Heart right ventricle (tissue), 16 donors: ENCODE measurements around the gene PNO1. TPM values are rescaled to one million over a fixed set of nuclear protein-coding genes. Genes with fewer than 3 reads are reported as not detected.

Experiments used
- ATAC-seq, 8 donors: fragments of 200-7000 bp; cut with Tn5 transposase; one replicate each; pipeline ENCODE4 v1.9.1; 2020; ENCODE audit warnings: mild to moderate bottlenecking in 8 of 8, moderate library complexity in 8 of 8, moderate number of reproducible peaks in 1 of 8
- DNase-seq, 2 donors: peaks; one replicate each; pipeline ENCODE4 v3.0.0-alpha.2; 2020
- H3K27ac ChIP-seq, 10 donors: fragments of 200-600 bp; sonication (generic) in 2 of 10; one replicate each; pipeline versions ENCODE4 v1.5.0 to v1.8.0; 2020 to 2022; ENCODE audit warnings: mild to moderate bottlenecking in 3 of 10
- H3K27me3 ChIP-seq, 7 donors: fragments of 200-600 bp; one replicate each; pipeline ENCODE4 v1.8.0; 2021 to 2022; ENCODE audit warnings: mild to moderate bottlenecking in 2 of 7
- H3K36me3 ChIP-seq, 9 donors: fragments of 200-600 bp; sonication (generic) in 1 of 9; one replicate each; pipeline versions ENCODE4 v1.5.0 to v1.8.0; 2020 to 2022; ENCODE audit warnings: mild to moderate bottlenecking in 2 of 9
- H3K4me1 ChIP-seq, 9 donors: fragments of 200-600 bp; sonication (generic) in 1 of 9; one replicate each; pipeline versions ENCODE4 v1.5.0 to v1.8.0; 2020 to 2022; ENCODE audit warnings: mild to moderate bottlenecking in 4 of 9
- H3K4me3 ChIP-seq, 10 donors: fragments of 200-600 bp; sonication (generic) in 2 of 10; one replicate each; pipeline versions ENCODE4 v1.5.0 to v1.8.0; 2020 to 2022; ENCODE audit warnings: mild to moderate bottlenecking in 7 of 10, moderate library complexity in 2 of 10
- H3K9me3 ChIP-seq, 11 donors: fragments of 200-600 bp in 10 of 11; sonication (generic) in 2 of 11; one replicate each; pipeline versions ENCODE4 v1.5.0 to v1.8.0; 2013 to 2022; ENCODE audit warnings: mild to moderate bottlenecking in 2 of 11, control low read depth in 1 of 11, moderate library complexity in 1 of 11
- WGBS, 2 donors: extraction: QIAGEN DNeasy Blood & Tissue Kit; methylation state at CpG; one replicate each; pipeline ENCODE4 v1.1.7; 2013; ENCODE audit warnings: inconsistent platforms in 1 of 2; 5-methylcytosine and 5-hydroxymethylcytosine counted together
- intact Hi-C, 10 donors: fragments of 100-400 bp; cut with DNase I; formaldehyde crosslinking; loops; one replicate each; pipeline versions ENCODE4 v1.11.1 to v1.14.2; 2022
- polyA plus RNA-seq, 2 donors: library from polyadenylated mRNA; stranded (reverse); fragments of 200-250 nt; gene quantifications; one replicate each; pipeline ENCODE4 v1.2.3, GENCODE V29; 2013
- total RNA-seq, 10 donors: library from RNA; stranded (reverse); fragmentation: NEBNext Ultra II Directional in 3 of 10; extraction: Animal tissue kit (Norgen Biotek cat#: 25700) in 3 of 10; gene quantifications; one replicate each; pipeline versions ENCODE4 v1.2.1 to v1.2.4, GENCODE V29; 2021 to 2023
- TF ChIP-seq, protein P1 (sequence below), 9 donors: fragments of 200-600 bp; sonication (generic) in 2 of 9; IDR thresholded peaks; one replicate each; pipeline versions ENCODE4 v1.5.0 to v1.8.0; 2021 to 2022; ENCODE audit warnings: antibody characterized with exemption in 9 of 9, mild to moderate bottlenecking in 5 of 9, moderate library complexity in 1 of 9
- donor health status: Arrhythmogenic right ventricular cardiomyopathy.
- donor health status: ischemic (EF 13 %, LVEDD 7.1; RV severe dilation, severe dysfunction).
- donor health status: healthy with polysubstance abuse.
- donor health status: DM: no; HTN: yes; CAD: no.
- donor health status: DM: no; HTN: no; CAD: no.
- donor health status: ischemic (EF 25% LVEDD 6.9; RV normal size, moderate dysfunction).
- donor health status: ischemic (EF 25% LVEDD 5.7; RV mildly dilated, moderate dysfunction).
- donor health status: healthy.
- donor health status: DM: yes; HTN: yes; CAD: no.
- donor health status: Ischemic cardiomyopathy.
- donor health status: ischemic (EF 35%, LVEDD 5.7; RV mildly dilated, moderate dysfunction).
- donor health status: nonischemic (EF 11% LVEDD 7.7; RV severe dilation, severe dysfunction).
- donor health status: DM: yes; HTN: yes; CAD: no.
- donor health status: PGD.
- donor health status: ischemic (EF 29% LVEDD 5.4; RV normal size, mild dysfunction).
- donor health status: nonischemic (EF 23%, LVEDD 6.1; RV moderate dilation, normal function).

The PNO1 gene
- total and polyA plus RNA-seq, 12 donors, result 4.4 to 13.5 (median 8.6) TPM

DNA sequence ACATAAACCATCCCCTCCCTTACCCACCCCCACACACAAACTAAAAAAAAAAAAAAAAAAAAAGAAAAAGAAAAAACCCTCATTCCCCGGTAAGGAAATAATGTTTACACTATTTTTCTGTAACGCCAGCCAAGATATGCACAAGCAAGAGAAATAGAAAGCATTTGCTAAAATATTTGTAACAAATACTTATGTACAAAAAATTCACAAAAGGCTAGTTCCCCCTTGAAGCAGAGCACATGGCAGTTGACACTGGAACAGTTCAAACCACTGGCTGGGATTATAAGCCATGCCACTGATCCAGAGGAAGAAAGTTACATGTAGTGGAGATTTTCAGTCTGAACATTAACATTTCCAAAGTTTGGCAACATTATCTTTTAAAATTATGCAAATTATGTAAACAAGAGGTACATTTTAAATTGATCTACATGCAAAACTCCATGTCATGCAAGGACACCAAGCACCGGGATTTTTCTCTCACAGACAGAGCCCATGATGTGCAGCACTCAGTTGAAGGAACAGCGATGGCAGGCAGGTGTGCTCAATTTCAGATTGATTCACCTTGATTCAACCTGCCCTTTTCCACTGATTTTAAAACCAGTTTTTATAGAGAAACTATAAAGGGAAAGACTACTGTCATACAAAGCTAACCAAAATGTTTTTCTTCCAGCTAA is 21.4 kb downstream of the PNO1 start:
- Histone ChIP-seq H3K4me1 (no peaks in the 10 kb centered on the region), H3K27me3 (no peaks in the 10 kb centered on the region), H3K27ac (no peak overlapping the region), H3K4me3 (no peak overlapping the region), H3K36me3 (peaks cover 0 to 98% (median 18%) of the 10 kb centered on the region in 9 donors), H3K9me3 (no peaks in the 10 kb centered on the region)
- WGBS, 2 donors, result 85 to 86% methylated on average over 4 of the region's 4 CpGs
- ATAC-seq (no peak), DNase-seq (no peak)
- intact Hi-C loops, result no loop called here
- TF ChIP-seq, protein P1, sequence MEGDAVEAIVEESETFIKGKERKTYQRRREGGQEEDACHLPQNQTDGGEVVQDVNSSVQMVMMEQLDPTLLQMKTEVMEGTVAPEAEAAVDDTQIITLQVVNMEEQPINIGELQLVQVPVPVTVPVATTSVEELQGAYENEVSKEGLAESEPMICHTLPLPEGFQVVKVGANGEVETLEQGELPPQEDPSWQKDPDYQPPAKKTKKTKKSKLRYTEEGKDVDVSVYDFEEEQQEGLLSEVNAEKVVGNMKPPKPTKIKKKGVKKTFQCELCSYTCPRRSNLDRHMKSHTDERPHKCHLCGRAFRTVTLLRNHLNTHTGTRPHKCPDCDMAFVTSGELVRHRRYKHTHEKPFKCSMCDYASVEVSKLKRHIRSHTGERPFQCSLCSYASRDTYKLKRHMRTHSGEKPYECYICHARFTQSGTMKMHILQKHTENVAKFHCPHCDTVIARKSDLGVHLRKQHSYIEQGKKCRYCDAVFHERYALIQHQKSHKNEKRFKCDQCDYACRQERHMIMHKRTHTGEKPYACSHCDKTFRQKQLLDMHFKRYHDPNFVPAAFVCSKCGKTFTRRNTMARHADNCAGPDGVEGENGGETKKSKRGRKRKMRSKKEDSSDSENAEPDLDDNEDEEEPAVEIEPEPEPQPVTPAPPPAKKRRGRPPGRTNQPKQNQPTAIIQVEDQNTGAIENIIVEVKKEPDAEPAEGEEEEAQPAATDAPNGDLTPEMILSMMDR (IDR thresholded peaks at IDR 0.05), result no peak

DNA sequence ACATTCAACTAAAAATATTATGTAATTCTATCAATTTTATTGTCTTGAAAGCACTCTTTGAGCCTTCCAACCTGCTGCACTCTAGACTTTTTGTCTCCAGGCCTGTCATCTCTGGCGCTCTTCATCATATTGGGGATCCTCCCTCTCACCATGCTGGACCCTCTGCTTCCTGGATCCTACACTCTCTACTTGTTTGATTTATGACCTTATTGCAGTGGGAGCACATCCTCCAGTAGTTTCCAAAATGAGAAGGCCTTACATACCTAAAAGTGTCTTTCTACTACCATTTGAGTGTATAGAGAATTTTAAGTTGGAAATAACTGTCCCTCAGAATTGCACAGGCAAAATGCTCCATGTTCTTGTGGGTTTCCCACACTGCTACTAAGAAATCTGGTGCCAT is 25.2 kb downstream of the PNO1 start:
- ATAC-seq (no peak), DNase-seq (no peak)
- H3K4me3 ChIP-seq, result no peak overlapping the region
- TF ChIP-seq, protein P1 (IDR thresholded peaks at IDR 0.05), result no peak
- 91 to 100% methylated on average over 1 of the region's 1 CpG for WGBS, 2 donors
- no peaks in the 10 kb centered on the region for H3K27me3 ChIP-seq
- intact Hi-C loops, result no loop called here
- peaks cover 0 to 89% (median 9%) of the 10 kb centered on the region in 9 donors for H3K36me3 ChIP-seq
- no peaks in the 10 kb centered on the region for H3K9me3 ChIP-seq
- H3K4me1 ChIP-seq, result peaks cover 0 to 6% (median 0%) of the 10 kb centered on the region in 9 donors
- no peak overlapping the region for H3K27ac ChIP-seq

DNA sequence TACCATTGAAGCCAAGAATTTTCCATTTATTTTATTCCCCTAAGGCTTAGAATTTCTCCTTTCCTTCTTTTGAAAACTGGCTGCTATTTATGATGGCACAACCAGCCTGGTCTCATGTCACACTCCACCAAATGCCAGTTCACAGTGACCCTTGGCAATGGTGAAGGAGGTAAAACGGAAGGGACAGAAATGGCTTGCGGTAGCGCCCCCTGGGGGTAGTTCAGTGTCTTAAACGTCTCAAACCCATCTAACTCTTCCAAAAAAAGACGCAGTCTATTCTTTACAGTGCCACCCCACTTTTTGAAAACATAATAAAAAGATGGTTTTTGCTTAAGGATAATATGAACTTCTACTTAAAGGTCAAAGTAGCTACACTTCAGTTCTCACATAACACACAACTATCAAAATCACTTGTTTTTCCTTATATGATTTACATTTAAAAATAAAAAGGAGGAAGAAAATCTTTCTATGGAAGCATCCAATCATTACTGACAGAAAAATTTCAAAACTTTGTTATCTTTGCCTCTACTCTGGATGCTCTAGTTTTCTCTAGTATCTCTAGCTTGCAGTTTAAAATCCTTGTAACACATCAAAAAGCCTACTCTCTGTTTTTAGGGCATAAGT is 28.0 kb downstream of the PNO1 start:
- TF ChIP-seq, protein P1 (IDR thresholded peaks at IDR 0.05), result peak in 8 of 9 donors; percentile 26 to 76 (median 54)
- H3K27me3 ChIP-seq, result no peaks in the 10 kb centered on the region
- DNase-seq, result peak; percentile 22 to 30
- no peak overlapping the region for H3K27ac ChIP-seq
- peaks cover 0 to 63% (median 7%) of the 10 kb centered on the region in 9 donors for H3K36me3 ChIP-seq
- H3K4me1 ChIP-seq, result peaks cover 0 to 21% (median 6%) of the 10 kb centered on the region in 9 donors
- peak in 1 of 8 donors; percentile 41 for ATAC-seq
- no peak overlapping the region for H3K4me3 ChIP-seq
- intact Hi-C loops, result no loop called here
- 43 to 44% methylated on average over 5 of the region's 5 CpGs for WGBS, 2 donors
- no peaks in the 10 kb centered on the region for H3K9me3 ChIP-seq

DNA sequence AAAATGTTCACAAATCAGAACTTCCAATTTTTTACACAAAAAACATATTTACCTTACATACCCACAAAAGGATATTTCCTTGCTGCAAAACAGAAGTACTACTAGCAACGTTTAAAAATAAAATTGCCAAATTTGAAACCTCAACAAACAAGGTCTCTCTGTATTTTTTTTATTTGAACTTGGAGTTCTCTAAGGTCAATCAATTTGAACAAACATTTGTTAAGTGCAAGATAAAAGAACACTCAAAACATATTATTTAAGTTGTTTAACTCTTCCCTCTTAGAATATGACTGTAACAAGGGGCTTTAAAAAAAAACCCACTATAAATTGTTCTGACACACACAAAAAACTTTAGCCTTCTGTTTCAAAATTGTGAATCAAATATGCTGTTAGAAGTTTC is 29.6 kb downstream of the PNO1 start:
- Histone ChIP-seq H3K27ac (no peak overlapping the region), H3K4me3 (no peak overlapping the region), H3K27me3 (no peaks in the 10 kb centered on the region), H3K36me3 (peaks cover 0 to 49% (median 5%) of the 10 kb centered on the region in 9 donors), H3K9me3 (no peaks in the 10 kb centered on the region), H3K4me1 (peaks cover 0 to 38% (median 6%) of the 10 kb centered on the region in 9 donors)
- 57 to 67% methylated on average over 1 of the region's 1 CpG for WGBS, 2 donors
- no peak for ATAC-seq
- intact Hi-C loops, result no loop called here
- TF ChIP-seq, protein P1 (IDR thresholded peaks at IDR 0.05), result no peak
- no peak for DNase-seq
